ENCODE measurements around the gene PIGK. TPM values are rescaled to one million over a fixed set of nuclear protein-coding genes. Genes with fewer than 3 reads are reported as not detected.
"Not testable (repeated sequence)": the region's sequence is repeated elsewhere in the genome, so short reads cannot be mapped to it uniquely, and the experiment has no call there.

The PIGK gene
- total and polyA plus RNA-seq, 8 donors, result 2.9 to 17.8 (median 9.1) TPM

- FAIRE-seq (no peak), ATAC-seq (no peak), DNase-seq (no peak)
- Histone ChIP-seq H3K4me1 (no peaks in the 10 kb centered on the region), H3K36me3 (no peaks in the 10 kb centered on the region), H3K27me3 (no peaks in the 10 kb centered on the region), H3K9me3 (no peaks in the 10 kb centered on the region), H3K27ac (no peak overlapping the region), H3K4me3 (no peak overlapping the region)
- TF ChIP-seq CTCF (IDR thresholded peaks at IDR 0.05), result no peak
- intact Hi-C loops (cut with DNase I), result no loop called here
- WGBS, 2 donors, result 93 to 95% methylated on average over 2 of the region's 2 CpGs
These were observed 18.4 kb downstream of the PIGK start for GRCh38 chr1:77200806-77201205.

GRCh38 chr1:77200293-77200692, 18.9 kb downstream of the PIGK start:
- intact Hi-C loops (cut with DNase I), result no loop called here
- no peak overlapping the region for H3K27ac ChIP-seq
- H3K4me1 ChIP-seq, result no peaks in the 10 kb centered on the region
- DNase-seq, result no peak
- peak; percentile 69 for FAIRE-seq
- H3K4me3 ChIP-seq, result no peak overlapping the region
- H3K9me3 ChIP-seq, result no peaks in the 10 kb centered on the region
- H3K36me3 ChIP-seq, result no peaks in the 10 kb centered on the region
- no peak for ATAC-seq
- no peaks in the 10 kb centered on the region for H3K27me3 ChIP-seq
- no peak for TF ChIP-seq CTCF (IDR thresholded peaks at IDR 0.05)

- FAIRE-seq (no peak), DNase-seq (no peak), ATAC-seq (no peak)
- H3K4me1 ChIP-seq, result no peaks in the 10 kb centered on the region
- no peaks in the 10 kb centered on the region for H3K36me3 ChIP-seq
- H3K4me3 ChIP-seq, result no peak overlapping the region
- no peak for TF ChIP-seq CTCF (IDR thresholded peaks at IDR 0.05)
- no peaks in the 10 kb centered on the region for H3K27me3 ChIP-seq
- no peaks in the 10 kb centered on the region for H3K9me3 ChIP-seq
- intact Hi-C loops (cut with DNase I), result no loop called here
- 96 to 98% methylated on average over 3 of the region's 3 CpGs for whole genome bisulfite sequencing, 2 donors
- no peak overlapping the region for H3K27ac ChIP-seq
These were observed 21.9 kb downstream of the PIGK start for GRCh38 chr1:77197351-77197750.

- no peak overlapping the region for H3K4me3 ChIP-seq
- intact Hi-C loops (cut with DNase I), result no loop called here
- no peak for TF ChIP-seq CTCF (IDR thresholded peaks at IDR 0.05)
- no peak overlapping the region for H3K27ac ChIP-seq
- ATAC-seq, result no peak
- no peaks in the 10 kb centered on the region for H3K4me1 ChIP-seq
- no peak for FAIRE-seq
- no peaks in the 10 kb centered on the region for H3K36me3 ChIP-seq
- no peaks in the 10 kb centered on the region for H3K9me3 ChIP-seq
- no peak for DNase-seq
- H3K27me3 ChIP-seq, result no peaks in the 10 kb centered on the region
These were observed 25.3 kb downstream of the PIGK start for GRCh38 chr1:77193951-77194350.

- no peaks in the 10 kb centered on the region for H3K4me1 ChIP-seq
- intact Hi-C loops (cut with DNase I), result no loop called here
- ATAC-seq, result no peak
- no peaks in the 10 kb centered on the region for H3K36me3 ChIP-seq
- no peak for FAIRE-seq
- H3K9me3 ChIP-seq, result no peaks in the 10 kb centered on the region
- WGBS, 2 donors, result 98 to 100% methylated on average over 4 of the region's 4 CpGs
- no peak for DNase-seq
- H3K27ac ChIP-seq, result no peak overlapping the region
- H3K4me3 ChIP-seq, result no peak overlapping the region
- no peaks in the 10 kb centered on the region for H3K27me3 ChIP-seq
- no peak for TF ChIP-seq CTCF (IDR thresholded peaks at IDR 0.05)
These were observed 30.5 kb downstream of the PIGK start for GRCh38 chr1:77188770-77189169.

- H3K27me3 ChIP-seq; H3K9me3 ChIP-seq; H3K36me3 ChIP-seq; DNase-seq; FAIRE-seq; intact Hi-C loops (cut with DNase I); ATAC-seq; H3K4me1 ChIP-seq; H3K27ac ChIP-seq; H3K4me3 ChIP-seq: not testable (repeated sequence)
- 94 to 96% methylated on average over 4 of the region's 4 CpGs for WGBS, 2 donors
These were observed 32.3 kb downstream of the PIGK start for GRCh38 chr1:77186907-77187306.

All from pancreas (tissue), 10 donors.